Lung (tissue), 12 donors: ENCODE results near the gene FAIM2. TPM values are rescaled to one million over a fixed set of nuclear protein-coding genes. Genes with fewer than 3 reads are reported as not detected.

ENCODE experiments used
- ATAC-seq: fragments of 200-7000 bp; cut with Tn5 transposase; one replicate; pipeline ENCODE4 v1.9.1; 2020; ENCODE audit warnings: moderate number of reproducible peaks; ENCODE audit not compliant: insufficient read depth, low FRiP score
- DNase-seq, 3 donors: peaks; one replicate each; pipeline ENCODE4 v3.0.0-alpha.2; 2013 to 2017
- H3K27ac ChIP-seq, 2 donors: one replicate each; pipeline ENCODE4 v1.5.1; 2013; ENCODE audit warnings: mild to moderate bottlenecking in 2 of 2, moderate library complexity in 2 of 2, control low read depth in 1 of 2, inconsistent platforms in 1 of 2, low read depth in 1 of 2, low read length in 1 of 2
- H3K27me3 ChIP-seq, 3 donors: one replicate each; pipeline ENCODE4 v1.5.1; 2013; ENCODE audit warnings: low read length in 2 of 3; ENCODE audit not compliant: control insufficient read depth in 3 of 3, insufficient read depth in 3 of 3
- H3K36me3 ChIP-seq, 4 donors: one replicate each; pipeline ENCODE4 v1.5.1; 2013; ENCODE audit warnings: low read length in 4 of 4, mild to moderate bottlenecking in 1 of 4, moderate library complexity in 1 of 4; ENCODE audit not compliant: control insufficient read depth in 4 of 4, insufficient read depth in 4 of 4
- H3K4me1 ChIP-seq, 5 donors: one replicate each; pipeline ENCODE4 v1.5.1; 2013; ENCODE audit warnings: low read length in 5 of 5, mild to moderate bottlenecking in 2 of 5, moderate library complexity in 1 of 5; ENCODE audit not compliant: control insufficient read depth in 5 of 5, insufficient read depth in 5 of 5
- H3K4me3 ChIP-seq: one replicate; pipeline ENCODE4 v1.5.1; 2013; ENCODE audit warnings: mild to moderate bottlenecking, control low read depth, moderate library complexity
- H3K9ac ChIP-seq, 2 donors: one replicate each; pipeline ENCODE4 v1.5.1; 2013; ENCODE audit warnings: low read length in 2 of 2, control low read depth in 1 of 2; ENCODE audit not compliant: insufficient read depth in 1 of 2
- H3K9me3 ChIP-seq, 4 donors: one replicate each; pipeline ENCODE4 v1.5.1; 2013; ENCODE audit warnings: low read length in 3 of 4, mild to moderate bottlenecking in 1 of 4, moderate library complexity in 1 of 4; ENCODE audit not compliant: control insufficient read depth in 4 of 4, insufficient read depth in 3 of 4
- CTCF ChIP-seq: IDR thresholded peaks from 2 replicates; pipeline ENCODE4 v1.5.1; 2012; ENCODE audit warnings: mild to moderate bottlenecking; ENCODE audit errors: control extremely low read depth, extremely low read depth
- WGBS, 2 donors: extraction: QIAGEN DNeasy Blood & Tissue Kit; methylation state at CpG; one replicate each; pipeline ENCODE4 v1.1.7; 2013; 5-methylcytosine and 5-hydroxymethylcytosine counted together
- polyA plus RNA-seq, 2 donors: library from polyadenylated mRNA; stranded (reverse); fragments of 200-250 nt; gene quantifications; one replicate each; pipeline ENCODE4 v1.2.1, GENCODE V29; 2013
- total RNA-seq, 2 donors: library from RNA; depleted of rRNA in 1 of 2; stranded (reverse); fragments of >200 nt in 1 of 2; gene quantifications; one replicate each; pipeline ENCODE4 v1.2.1, GENCODE V29; 2014 to 2021
- donor health status: control.
- donor health status: control.
- donor health status: Bipolar disorder and iron deficiency.
- donor health status: healthy.
- donor health status: DM: yes; HTN: yes; CAD: no.

The FAIM2 gene
- total and polyA plus RNA-seq, 4 donors = 0.46 to 1.4 (median 0.55) TPM

GRCh38 chr12:49903351-49903699, 375 bp downstream of the FAIM2 start:
- 59 to 67% methylated on average over 12 of the region's 12 CpGs for WGBS, 2 donors
- H3K27ac ChIP-seq = no peak overlapping the region
- no peak overlapping the region for H3K9ac ChIP-seq
- no peak for ATAC-seq
- no peaks in the 10 kb centered on the region for H3K9me3 ChIP-seq
- H3K36me3 ChIP-seq = no peaks in the 10 kb centered on the region
- no peak for DNase-seq
- no peak overlapping the region for H3K4me3 ChIP-seq
- H3K4me1 ChIP-seq = peaks cover 0 to 14% (median 0%) of the 10 kb centered on the region in 5 donors
- no peaks in the 10 kb centered on the region for H3K27me3 ChIP-seq
- TF ChIP-seq CTCF = no peak

GRCh38 chr12:49902399-49903350, 1.0 kb downstream of the FAIM2 start:
- no peak overlapping the region for H3K9ac ChIP-seq
- ATAC-seq (no peak), DNase-seq (no peak)
- 82 to 88% methylated on average over 16 of the region's 16 CpGs for WGBS, 2 donors
- peaks cover 0 to 14% (median 0%) of the 10 kb centered on the region in 5 donors for H3K4me1 ChIP-seq
- no peak for TF ChIP-seq CTCF
- no peak overlapping the region for H3K4me3 ChIP-seq
- no peaks in the 10 kb centered on the region for H3K36me3 ChIP-seq
- no peaks in the 10 kb centered on the region for H3K9me3 ChIP-seq
- no peak overlapping the region for H3K27ac ChIP-seq
- H3K27me3 ChIP-seq = no peaks in the 10 kb centered on the region

- H3K9ac ChIP-seq = no peak overlapping the region
- peaks cover 0 to 14% (median 0%) of the 10 kb centered on the region in 5 donors for H3K4me1 ChIP-seq
- DNase-seq (no peak), ATAC-seq (no peak)
- TF ChIP-seq CTCF = no peak
- no peaks in the 10 kb centered on the region for H3K9me3 ChIP-seq
- H3K36me3 ChIP-seq = no peaks in the 10 kb centered on the region
- H3K27ac ChIP-seq = no peak overlapping the region
- 90 to 94% methylated on average over 5 of the region's 5 CpGs for WGBS, 2 donors
- no peaks in the 10 kb centered on the region for H3K27me3 ChIP-seq
- no peak overlapping the region for H3K4me3 ChIP-seq
Observed at GRCh38 chr12:49901986-49902385, 1.7 kb downstream of the FAIM2 start.
